Tongue (tissue), 2 donors: Measurements from ENCODE around the gene MDP1. TPM values are rescaled to one million over a fixed set of nuclear protein-coding genes. Genes with fewer than 3 reads are reported as not detected.
"Not testable (repeated sequence)": the region's sequence is repeated elsewhere in the genome, so short reads cannot be mapped to it uniquely, and the experiment has no call there.

ENCODE experiments used
- DNase-seq: peaks from one replicate; pipeline ENCODE4 v3.0.0-alpha.2; 2015
- total RNA-seq: library from RNA; depleted of rRNA; stranded (reverse); fragments of >200 nt; gene quantifications from one replicate; pipeline ENCODE4 v1.2.3, GENCODE V29; 2014

Gene MDP1
- total RNA-seq, 1 donor from 2014 or later, result 12.9 TPM

DNA sequence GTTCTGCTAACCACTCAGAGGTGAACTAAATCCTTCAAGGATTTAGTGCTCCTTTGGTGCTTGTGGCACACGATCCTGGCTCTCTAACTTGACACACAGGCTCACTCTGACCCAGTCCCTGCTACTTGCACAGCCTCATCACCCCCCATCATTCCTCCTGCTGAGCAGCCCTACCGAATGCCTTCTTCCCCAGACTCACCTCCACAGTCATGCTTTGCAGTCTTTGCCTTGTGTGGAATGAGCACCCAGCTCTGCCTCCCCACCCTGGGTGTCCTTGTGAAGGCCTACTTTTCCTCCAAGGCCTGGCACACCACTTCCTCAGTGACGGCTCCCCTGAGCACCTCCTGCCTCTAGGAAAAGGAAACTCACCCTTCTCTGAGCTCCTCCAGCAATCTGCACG, 34.5 kb upstream of the MDP1 start:
- DNase-seq, result no peak

DNA sequence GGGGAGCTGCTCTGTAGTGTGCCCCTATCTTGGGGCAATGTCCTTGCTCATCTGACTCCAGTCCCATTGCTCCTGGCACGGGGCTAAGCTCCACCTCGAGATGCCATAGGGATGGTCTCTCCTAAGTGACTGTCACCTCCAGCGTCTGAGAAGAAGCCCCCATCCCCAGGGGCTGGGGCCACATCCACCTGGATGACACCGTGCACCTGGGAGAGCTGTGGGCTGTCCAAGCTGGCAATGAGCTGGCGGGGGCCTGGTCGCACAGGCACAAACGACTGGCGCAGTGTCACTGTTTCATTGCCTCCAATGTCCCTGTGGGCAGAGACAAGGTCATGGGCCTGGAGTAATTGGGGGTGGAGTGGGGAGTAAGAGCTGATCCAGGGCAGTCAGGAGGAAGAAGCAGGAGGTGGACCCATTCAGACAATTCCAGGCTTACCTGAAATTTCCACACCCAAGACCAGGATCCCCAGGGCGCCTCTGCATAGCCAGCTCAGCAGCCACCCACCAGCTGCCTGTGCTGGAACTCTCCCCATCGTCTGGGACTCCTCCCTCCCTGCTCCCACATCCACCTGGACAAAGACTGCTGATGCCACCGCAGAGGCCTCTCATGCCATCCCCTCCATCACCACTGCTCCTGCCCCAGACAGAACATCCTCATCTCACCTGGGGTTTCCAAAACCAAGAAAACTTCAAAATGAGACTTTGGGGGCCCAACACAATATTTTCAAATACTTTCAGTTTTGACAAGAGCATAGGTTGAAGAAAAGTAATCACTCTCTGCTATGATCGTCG, 33.6 kb upstream of the MDP1 start:
- DNase-seq, result no peak

DNA sequence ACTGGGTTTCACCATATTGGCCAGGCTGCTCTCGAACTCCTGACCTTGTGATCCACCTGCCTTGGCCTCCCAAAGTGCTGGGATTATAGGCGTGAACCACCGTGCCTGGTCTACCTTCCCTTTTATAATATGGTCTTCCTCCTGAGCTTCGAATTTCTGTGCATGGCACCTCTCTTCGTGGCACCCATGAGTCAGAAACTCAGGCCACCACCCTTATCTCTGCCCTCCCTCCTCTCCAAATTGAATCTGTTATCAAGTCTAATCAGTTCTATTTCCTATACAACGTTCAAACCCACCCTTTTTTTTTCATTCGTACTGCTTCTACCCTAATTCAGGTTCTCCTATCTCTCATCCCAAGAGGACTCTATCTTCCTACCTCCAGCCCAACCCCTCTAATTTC, 31.6 kb upstream of the MDP1 start:
- no peak for DNase-seq

DNA sequence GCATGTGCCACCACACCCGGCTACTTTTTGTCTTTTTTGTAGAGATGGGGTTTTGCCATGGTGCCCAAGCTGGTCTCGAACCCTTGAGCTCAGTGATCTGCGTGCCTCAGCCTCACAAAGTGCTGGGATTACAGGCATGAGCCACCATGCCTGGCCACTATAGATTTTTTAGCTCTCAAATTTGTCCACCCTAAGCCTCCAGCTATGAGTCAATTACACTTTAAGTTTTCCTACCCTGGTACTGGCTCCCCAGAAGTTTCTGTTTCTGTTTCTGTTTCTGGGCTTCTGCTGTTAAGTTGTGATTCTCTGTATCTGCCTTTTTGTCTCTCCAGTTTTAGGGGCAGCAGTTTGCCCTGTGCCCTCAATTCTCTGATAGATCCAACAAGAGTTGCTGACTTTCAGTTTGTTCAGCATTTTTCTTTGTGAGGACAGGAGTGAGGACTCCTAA, 30.9 kb upstream of the MDP1 start:
- DNase-seq, result no peak

DNA sequence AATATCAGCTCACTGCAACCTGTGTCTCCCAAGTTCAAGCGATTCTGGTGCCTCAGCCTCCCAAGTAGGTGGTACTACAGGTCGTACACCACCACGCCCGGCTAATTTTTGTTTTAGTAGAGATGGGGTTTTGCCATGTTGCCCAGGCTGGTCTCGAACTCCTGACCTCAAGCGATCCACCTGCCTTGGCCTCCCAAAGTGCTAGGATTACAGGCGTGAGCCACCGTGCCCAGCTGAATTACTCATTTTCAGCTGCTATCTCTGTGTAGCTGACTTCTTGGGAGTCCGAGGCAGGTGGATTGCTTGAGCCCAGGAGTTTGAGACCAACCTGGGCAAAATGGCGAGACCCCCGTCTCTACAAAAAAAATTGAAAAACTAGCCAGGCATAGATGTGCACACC, 29.5 kb upstream of the MDP1 start:
- not testable (repeated sequence) for DNase-seq

DNA sequence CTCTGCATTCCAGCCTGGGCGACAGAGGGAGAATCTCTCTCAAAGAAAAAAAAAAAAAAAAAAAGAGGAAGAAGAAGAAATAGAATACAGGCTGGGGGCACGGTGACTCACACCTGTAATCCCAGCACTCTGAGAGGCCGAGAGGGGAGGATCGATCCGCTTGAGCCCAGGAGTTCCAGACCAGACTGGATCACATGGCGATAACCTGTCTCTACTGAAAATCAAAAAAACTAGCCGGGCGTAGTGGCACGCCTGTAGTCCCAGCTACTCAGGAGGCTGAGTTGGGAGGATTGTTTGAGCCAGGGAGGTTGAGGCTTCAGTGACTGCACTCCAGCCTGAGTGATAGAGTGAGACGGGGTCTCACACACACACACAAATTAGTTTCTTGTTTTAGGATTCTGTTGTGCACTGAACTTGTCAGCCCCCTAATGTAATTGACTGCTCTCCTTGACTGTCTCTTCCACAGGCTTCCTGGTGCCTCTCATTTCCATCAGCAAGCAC, 27.5 kb upstream of the MDP1 start:
- no peak for DNase-seq

DNA sequence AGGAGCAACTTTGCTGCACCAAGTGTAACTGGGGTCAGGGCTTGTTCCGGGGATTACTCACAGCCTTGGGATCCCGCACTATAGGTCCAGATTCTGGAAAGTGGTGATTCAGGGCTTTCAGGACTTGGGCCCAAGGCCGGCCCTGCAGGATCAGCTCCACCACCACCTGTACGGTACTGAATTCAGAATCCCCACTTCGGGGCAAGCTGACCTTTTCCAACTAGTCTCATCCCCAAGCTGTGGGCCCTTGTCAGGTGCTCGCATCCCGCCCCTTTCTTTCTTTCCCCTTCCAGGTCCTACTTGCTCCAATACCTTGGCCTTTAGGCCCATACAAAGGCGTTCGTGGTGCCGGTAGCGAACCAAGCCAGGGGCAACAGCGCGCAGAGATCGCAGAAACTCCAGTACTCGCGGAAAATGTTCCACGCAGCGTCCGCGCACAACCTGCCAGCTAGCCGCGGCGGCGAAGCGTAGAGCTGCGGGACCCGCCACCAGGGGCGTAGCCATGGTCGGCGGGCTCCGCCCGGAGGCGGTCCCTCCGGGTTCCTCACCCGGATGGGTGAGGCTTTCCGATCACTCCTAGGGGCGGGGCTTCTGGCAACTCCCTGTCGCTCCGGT, 26.1 kb upstream of the MDP1 start:
- DNase-seq, result peak; percentile 97

DNA sequence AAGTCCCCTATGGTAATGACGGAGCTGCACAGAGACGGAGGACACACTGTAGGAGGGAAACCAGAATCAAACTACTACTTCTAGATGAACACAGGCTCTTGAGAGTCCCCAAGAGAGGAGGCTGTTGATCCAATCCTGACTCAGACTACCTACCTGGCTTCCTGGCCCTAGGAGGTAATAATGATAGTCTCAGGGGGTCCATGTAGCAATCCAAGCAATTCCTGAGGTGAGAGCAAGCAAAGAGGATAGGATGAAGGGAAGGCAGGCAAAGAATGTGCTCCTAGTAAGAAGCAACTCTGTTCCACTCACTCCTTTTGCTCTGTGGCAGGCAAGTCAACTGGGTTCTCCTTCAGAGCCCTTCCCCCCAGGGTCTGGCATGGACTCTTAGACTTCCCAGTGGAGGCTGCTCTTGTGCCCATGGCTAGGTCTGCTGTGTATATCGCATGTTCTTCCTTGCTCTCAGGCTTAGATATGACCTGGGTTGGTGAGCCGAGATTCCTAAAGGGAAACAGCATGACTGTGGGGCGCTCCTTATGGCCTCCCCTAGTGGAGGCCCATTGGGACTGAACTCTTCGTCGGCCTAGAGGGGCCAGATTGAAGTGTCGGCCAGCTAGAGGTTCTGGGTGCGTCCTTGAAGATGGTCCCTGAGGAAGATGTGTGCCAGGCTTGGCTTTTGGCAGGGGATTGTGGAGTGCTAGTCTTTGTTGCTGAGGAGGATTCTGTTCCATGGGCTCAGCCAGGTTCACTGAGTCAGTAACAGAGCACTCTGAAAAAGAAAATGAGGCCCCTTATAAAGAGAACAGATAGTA, 24.4 kb upstream of the MDP1 start:
- DNase-seq, result no peak

DNA sequence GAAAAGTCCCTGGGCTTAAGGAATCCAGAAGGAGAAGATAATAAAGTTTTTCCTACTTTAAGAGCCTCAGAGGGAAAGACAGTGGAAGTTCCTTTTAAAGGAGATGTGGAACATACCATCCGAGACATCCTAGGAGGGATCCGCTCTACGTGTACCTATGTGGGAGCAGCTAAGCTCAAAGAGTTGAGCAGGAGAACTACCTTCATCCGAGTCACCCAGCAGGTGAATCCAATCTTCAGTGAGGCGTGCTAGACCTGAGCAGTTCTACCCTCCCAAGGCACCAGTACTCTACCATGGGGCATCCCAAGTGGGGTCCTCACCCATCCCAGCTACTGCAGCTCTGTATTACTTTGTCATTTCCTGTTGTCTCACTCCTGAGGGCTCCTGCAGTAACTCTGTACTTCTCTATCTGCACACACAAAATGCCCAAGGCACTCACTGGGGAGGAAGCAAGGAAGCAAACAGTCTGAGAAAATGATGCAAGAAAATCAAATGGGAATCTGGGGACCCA, 22.7 kb upstream of the MDP1 start:
- no peak for DNase-seq

DNA sequence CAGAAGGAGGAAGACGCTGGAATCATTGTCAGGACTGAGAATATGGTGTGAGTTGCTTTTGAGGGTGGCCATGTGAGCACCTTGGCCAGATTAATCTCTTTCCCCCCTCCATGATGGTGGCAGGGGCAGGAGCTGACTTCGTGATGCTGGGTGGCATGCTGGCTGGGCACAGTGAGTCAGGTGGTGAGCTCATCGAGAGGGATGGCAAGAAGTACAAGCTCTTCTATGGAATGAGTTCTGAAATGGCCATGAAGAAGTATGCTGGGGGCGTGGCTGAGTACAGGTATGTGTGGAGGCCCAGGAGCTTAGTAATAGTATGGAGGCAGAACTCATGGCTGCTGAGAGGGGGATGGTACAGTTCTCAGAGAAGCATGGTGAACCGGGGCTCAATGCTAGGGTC, 22.3 kb upstream of the MDP1 start:
- no peak for DNase-seq

DNA sequence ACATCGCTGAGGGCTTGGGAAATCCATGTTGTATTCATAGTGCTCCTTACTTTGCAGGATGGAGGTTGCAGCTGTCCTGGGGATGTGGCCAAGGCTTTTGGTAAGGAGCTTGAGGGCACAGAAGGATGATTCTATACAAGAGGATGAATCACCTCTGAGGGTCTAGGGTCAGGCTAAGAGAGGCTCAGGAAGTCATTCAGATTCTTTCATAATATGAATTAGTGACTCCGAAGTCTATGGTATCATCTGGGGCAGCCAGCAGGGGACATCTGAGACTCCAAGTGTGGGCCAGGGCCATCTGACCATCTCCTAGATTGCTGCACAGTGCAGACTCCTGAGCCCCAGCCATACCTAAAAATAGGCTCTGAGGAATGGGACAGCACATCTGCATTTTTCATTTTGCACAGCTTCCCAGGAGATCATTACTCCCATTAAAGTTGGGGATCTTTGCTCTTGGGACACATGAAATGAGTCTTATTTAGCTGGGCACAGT, 21.6 kb upstream of the MDP1 start:
- no peak for DNase-seq

DNA sequence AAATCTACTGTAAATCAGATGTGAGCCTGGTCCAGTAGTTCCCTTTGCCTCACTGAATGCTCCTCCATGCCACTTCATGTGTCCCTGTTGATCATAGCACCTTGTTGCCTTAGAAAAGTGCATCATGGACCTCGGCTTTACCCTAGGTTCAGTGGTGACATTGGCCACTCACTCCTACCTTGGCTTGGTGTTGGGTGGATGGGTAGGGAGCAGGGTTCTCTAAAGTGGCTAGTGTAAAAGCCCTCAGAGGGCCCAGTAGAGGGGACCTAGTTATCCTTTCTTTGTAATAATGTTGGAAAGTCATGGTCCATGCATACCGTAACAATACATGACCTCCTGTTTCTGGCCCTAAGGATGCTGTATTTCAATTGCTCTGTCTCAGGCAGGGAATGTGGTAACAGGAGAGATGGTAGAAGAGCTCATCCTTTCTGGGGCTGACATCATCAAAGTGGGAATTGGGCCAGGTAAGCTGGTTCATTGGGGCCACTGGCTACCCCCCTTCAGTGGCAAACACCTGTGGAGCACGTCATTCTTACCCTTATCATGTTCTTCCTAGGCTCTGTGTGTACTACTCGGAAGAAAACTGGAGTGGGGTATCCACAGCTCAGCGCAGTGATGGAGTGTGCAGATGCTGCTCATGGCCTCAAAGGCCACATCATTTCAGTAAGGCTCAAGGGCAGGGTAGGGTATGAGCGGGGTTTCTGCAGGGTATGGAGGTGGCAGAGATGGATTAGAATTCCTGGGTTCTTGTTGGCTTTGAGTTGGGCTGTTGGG, 21.0 kb upstream of the MDP1 start:
- DNase-seq, result no peak

DNA sequence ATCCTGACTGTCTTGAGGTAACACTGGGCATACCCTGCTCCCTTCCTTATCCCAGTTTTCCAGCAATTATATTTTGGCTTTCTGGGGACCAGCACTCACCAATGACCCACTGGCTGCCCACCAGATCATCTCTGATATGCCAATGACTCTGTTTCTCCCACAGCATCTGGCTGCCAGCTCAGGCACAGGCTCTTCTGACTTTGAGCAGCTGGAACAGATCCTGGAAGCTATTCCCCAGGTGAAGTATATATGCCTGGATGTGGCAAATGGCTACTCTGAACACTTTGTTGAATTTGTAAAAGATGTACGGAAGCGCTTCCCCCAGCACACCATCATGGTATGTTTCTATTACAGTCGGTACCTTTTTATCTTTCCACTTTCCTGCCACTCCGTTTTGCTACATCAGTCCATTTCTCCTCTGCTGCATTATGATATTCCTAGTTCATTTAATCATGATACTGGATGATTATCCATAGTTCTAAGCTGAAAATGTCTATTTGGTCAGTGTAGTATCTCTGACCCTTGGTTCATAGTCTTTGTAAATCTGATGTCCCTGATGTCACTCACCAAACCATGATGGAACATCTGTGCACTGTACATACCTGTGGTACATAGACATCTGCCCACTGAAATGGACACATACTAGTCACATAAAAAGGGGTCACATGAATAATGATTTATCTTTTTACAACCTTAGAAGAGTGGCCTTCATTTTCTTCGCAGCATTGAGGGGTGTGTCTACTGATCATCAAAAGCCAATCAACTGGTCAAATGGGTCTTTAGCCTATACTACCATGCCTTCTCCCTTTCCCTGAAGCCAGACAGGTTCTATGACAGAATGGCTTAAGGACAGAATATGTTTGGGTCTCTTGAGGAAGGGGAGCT, 20.2 kb upstream of the MDP1 start:
- DNase-seq, result no peak

DNA sequence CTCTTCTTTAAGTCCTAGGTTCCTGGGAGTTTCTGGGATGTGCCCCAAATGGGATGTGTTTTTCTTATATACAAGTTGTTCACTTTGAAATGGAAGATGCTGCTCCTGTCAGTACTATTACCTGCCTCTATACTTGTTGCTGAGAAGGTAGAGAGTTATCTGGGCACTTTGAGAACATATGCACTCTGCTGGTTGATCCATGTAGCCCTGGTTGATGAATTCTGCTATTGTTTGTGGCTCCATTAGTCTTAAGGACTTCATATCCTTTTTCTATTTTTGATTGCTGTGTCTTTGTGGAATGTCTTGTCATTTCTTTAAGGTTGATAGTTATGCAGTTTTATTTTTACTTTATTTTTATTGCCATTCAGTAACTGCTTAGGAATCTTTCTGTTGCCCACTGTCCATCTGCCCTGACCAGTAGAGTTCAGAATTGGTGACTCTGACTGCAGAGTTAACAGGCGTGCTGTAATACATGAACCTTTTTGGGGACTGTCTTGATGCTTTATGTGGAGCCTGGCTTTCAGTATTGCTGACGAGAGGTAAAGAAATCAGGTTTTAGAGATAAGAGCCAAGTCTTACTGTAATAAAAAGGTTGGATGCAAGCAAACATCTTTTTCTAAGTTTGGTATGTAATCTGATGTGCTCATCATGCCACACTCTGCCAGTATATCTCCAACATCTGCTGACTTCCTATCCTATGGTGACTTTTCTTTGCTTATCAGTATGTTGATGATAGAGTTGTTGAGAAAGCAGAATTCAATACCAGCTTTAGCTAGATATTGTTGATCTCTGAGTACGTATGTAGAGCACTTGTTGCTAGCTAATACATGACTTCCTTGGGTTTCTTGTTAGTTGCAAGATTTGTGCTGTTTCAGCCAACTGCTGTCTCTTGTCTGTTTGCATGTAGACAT, 18.5 kb upstream of the MDP1 start:
- no peak for DNase-seq

DNA sequence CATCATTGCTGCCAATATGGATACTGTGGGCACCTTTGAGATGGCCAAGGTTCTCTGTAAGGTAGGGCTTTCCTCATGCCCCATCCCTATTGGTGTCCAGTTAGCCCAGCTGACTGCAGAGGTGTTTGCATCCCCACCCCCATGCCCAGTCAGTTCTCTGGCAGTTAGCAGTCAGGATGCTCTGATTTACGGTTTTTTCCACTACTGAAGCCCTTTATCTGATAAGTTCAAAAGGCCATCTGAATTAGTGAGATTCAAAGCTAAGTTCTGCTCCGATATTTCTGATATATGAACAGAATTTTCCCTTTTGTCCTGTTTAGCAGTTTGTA, 17.6 kb upstream of the MDP1 start:
- DNase-seq, result no peak

DNA sequence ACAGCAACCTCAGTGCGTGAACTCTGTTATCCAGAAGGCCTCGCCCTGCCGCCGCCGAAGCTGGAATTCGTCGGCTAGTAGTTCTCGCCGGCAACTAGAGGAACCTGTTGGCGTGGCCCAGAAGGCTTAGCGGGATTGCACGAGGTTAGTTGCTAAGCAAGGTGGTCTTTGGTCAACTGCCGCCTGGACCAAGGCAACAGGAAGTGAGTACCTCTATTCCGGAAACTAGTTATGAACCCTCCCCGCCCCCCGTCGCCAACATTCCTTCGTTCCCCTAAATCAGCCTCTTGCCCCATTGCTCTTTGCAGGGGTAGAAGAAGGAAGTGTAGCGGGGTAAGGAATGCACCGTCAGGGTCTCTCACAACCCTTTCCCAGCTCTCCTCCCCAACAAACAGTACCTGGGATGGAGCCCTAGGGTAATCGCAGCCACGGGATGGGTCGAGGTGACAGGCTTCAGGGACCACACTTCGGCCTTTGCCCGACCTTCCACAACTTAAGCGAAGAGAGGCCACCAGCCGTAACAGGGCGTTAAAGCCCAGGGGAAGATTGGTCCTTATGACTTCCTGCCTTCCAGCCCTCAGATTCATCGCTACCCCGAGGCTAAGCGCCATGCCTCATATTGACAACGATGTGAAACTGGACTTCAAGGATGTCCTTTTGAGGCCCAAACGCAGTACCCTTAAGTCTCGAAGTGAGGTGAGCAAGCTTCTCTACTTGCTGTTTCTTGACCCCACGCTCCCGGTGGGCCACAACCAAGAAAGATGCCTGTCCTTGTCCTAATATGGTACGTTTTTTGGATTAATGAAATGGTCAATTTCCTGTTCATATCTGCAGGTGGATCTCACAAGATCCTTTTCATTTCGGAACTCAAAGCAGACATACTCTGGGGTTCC, 17.0 kb upstream of the MDP1 start, which contains the start of gene GMPR2:
TSS of gene GMPR2 (plus strand) at position 285 of the 893 bp plus-strand sequence. CDS start at position 610, 325 bp downstream.
- DNase-seq, result peak; percentile 22

DNA sequence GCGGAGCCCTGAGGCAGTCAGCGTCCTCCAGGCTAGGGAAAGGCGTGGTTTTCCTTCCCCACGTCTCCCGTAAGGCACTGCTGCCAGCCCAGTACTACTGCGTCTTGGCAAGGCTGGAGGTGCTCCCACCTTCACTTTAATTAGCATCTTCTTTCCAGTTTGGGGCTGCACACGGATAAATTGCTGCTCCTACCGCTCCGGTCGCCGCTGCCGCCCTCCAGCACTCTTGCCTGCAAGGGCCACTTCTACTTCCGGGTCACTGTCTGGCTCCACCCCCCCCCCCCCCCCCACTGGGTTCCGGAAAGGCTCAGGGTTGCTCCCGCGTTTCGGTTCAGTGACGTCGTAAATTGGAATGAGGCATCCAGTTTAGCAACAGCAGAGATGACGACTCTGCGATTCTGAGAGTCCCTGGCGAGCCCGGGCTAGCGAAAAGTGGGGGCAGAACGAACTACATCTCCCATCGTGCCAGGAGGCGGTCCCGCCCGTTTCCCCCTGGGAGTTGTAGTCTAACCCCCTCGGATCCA, 16.3 kb upstream of the MDP1 start, which contains the start of gene NEDD8:
TSS of gene NEDD8 (minus strand) at position 247 of the 524 bp plus-strand sequence. CDS start at position 147, 100 bp downstream.
- peak; percentile 96 for DNase-seq
